ENCODE data around the gene PRICKLE3.

The PRICKLE3 gene

DNA sequence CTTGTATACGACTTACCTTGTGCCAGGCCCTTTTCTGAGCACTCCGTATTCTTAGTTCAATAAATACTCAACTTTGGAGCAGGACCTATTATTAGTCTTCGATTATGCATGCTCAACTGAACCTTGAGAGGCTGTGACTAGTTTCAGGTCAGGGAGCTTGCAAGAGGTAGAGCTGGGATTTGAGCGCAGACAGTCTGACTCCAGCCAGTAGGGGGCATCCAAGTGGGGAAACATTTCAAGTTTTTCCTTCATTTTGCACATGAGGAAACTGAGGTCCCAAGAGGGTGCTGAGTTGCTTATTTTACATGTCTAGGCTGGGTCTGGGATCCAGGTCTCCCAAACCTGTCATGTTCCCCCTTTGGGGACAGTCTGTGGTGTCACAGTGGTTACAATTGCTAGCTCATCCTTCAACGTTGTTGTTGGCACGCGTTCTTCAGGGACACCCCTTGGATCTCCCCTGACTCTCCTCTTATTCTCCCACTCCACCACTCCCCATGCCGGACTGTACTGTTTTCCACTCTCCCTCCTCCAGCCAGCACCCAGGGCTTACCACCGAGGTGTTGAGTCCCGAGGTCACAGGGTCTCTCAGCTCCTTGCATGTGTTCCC is 6.7 kb upstream of the PRICKLE3 start:
- H3K4me3 ChIP-seq (replicated peaks; ENCODE audit: low read depth, low read length), result no peak overlapping the region
- DNase-seq (ENCODE audit: extremely low read depth, low read depth), result no peak
- peak; percentile 61 for TF ChIP-seq CTCF (IDR thresholded peaks at IDR 0.05; ENCODE audit: low read depth, low read length, missing control alignments)

DNA sequence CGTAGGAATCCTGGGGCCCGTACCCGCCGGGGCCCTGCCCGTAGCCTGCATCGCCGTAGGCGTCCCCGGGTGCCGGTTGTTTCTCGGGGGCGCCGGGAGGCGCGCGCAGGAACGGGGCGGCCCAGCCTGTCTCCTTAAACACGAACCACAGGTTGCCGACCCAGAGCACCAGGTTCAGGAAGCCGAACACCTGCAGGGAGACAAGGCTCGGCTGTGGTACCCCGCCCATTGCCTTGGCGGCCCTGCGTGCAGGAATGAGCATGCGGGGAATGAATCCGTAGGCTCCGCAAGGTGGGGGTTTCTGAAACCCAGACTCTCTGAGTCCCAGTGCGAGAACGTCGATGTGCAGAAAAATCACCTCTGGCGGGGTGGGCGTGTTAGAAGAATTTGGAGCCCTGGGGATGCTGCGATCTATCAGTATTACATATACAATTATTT is 5.4 kb upstream of the PRICKLE3 start:
- DNase-seq (ENCODE audit: extremely low read depth, low read depth), result no peak
- H3K4me3 ChIP-seq (replicated peaks; ENCODE audit: low read depth, low read length), result peak overlapping the region; percentile 67
- TF ChIP-seq CTCF (IDR thresholded peaks at IDR 0.05; ENCODE audit: low read depth, low read length, missing control alignments), result no peak

DNA sequence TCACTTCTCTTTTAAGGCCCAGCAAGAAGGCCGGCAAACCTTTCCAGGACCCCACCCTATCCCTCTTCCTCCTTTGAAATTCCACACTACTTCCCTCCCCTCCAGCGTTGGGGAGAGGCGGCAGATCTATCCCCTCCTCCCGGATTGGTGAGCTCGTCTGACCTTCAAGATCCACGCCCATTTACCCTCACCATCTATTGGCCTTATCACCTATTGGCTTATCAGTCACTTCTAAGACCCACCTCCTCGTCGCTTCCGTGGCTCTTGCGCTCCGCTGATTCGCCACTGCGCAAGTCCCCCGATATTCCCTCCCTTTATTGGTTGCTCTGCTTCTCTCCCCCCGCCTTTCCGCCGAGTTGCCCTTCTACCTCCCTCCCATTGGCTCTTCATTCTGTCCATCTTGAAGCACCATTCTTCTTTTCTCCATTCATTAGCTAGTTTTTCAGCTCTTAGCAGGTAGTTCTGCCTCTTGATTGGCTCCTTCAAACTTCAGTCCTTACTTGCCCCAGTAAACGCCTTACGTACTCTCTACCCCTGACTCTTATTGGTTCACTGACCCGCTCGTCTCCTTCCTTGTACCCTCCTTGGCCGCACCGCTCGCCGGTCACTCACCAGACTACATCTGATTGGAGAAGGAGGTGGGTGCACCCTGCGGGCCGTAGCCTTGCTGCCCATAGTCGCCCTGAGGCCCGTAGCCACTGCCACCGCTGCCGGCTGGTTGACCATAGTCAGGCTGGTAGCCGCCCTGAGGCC is 4.8 kb upstream of the PRICKLE3 start:
- peak; percentile 98 for DNase-seq (ENCODE audit: extremely low read depth, low read depth)
- peak overlapping the region; percentile 67 for H3K4me3 ChIP-seq (replicated peaks; ENCODE audit: low read depth, low read length)
- TF ChIP-seq CTCF (IDR thresholded peaks at IDR 0.05; ENCODE audit: low read depth, low read length, missing control alignments), result no peak

DNA sequence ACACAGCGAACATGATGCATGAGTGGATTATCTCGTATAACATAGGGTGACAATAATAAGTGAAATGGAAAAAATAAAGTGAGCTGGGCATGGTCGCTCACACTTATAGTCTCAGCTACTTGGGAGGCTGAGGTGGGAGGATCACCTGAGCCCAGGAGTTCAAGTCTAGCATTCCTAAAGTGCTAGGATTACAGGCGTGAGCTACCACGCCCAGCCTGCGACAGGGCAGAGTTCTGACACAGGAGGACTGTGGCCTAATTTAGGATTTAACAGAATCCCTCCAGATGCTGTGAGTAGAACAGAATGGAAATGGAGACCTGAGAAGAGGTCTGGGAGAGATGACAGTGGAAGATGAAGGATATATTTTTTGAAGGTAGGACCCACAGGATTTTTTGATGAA is 3.4 kb upstream of the PRICKLE3 start:
- DNase-seq (ENCODE audit: extremely low read depth, low read depth), result no peak
- H3K4me3 ChIP-seq (replicated peaks; ENCODE audit: low read depth, low read length), result no peak overlapping the region
- no peak for TF ChIP-seq CTCF (IDR thresholded peaks at IDR 0.05; ENCODE audit: low read depth, low read length, missing control alignments)

GRCh38 chrX:49188468-49189076 is 2.4 kb upstream of the PRICKLE3 start:
- no peak for DNase-seq (ENCODE audit: extremely low read depth, low read depth)
- TF ChIP-seq CTCF (IDR thresholded peaks at IDR 0.05; ENCODE audit: low read depth, low read length, missing control alignments), result no peak
- H3K4me3 ChIP-seq (replicated peaks; ENCODE audit: low read depth, low read length), result no peak overlapping the region

DNA sequence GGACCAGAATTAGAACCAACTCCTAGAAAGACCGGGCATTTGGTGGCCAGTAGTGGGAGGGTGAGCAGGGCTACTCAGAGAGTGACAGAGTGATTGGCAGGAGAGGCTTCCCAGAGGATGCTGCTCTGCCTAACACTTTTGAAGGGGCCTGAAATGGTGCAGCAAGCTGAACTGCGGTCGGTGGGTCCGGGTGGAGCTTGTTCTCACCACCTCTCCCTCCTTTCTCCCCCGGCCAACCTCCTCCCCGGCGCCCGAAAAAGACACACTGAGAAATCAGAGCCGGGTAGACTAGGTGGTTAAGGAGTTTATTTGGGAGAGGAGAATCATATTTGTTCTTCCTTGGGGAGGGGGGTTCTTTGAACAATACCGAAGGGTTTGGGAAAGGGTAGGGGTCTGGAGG is 1.4 kb upstream of the PRICKLE3 start:
- no peak for DNase-seq (ENCODE audit: extremely low read depth, low read depth)
- TF ChIP-seq CTCF (IDR thresholded peaks at IDR 0.05; ENCODE audit: low read depth, low read length, missing control alignments), result no peak
- no peak overlapping the region for H3K4me3 ChIP-seq (replicated peaks; ENCODE audit: low read depth, low read length)

Data from HFF-Myc (cell line).